Pancreas (tissue), 10 donors: ENCODE data around the gene MGST2. TPM values are rescaled to one million over a fixed set of nuclear protein-coding genes. Genes with fewer than 3 reads are reported as not detected.

ENCODE experiments used
- ATAC-seq, 4 donors: fragments of 200-7000 bp; cut with Tn5 transposase; one replicate each; pipeline versions ENCODE4 v1.8.0 to v1.9.1; 2020; ENCODE audit warnings: mild to moderate bottlenecking in 4 of 4, moderate library complexity in 4 of 4
- DNase-seq, 6 donors: peaks; one replicate each; pipeline ENCODE4 v3.0.0-alpha.2; 2020
- FAIRE-seq: peaks from 2 replicates; lab custom pipeline; 2012; peaks lifted over from hg19 to GRCh38; lab: Jason Lieb, UNC
- H3K27ac ChIP-seq, 4 donors: fragments of 200-600 bp; sonication (generic); 1 replicate in 3 of 4; 2 replicates in 1 of 4; pipeline versions ENCODE4 v1.5.0 to v1.8.0; 2020
- H3K27me3 ChIP-seq, 4 donors: fragments of 200-600 bp; one replicate each; pipeline ENCODE4 v1.8.0; 2021
- H3K36me3 ChIP-seq, 3 donors: fragments of 200-600 bp; sonication (generic) in 1 of 3; one replicate each; pipeline versions ENCODE4 v1.5.0 to v1.8.0; 2020 to 2021
- H3K4me1 ChIP-seq, 3 donors: fragments of 200-600 bp; one replicate each; pipeline ENCODE4 v1.8.0; 2021
- H3K4me3 ChIP-seq, 4 donors: fragments of 200-600 bp; sonication (generic) in 2 of 4; one replicate each; pipeline versions ENCODE4 v1.5.0 to v1.8.0; 2020 to 2021
- H3K9me3 ChIP-seq, 4 donors: fragments of 200-600 bp; one replicate each; pipeline ENCODE4 v1.8.0; 2021
- CTCF ChIP-seq, 4 donors: fragments of 200-600 bp; sonication (generic) in 3 of 4; IDR thresholded peaks; one replicate each; pipeline versions ENCODE4 v1.5.0 to v1.8.0; 2021; ENCODE audit warnings: antibody characterized with exemption in 4 of 4
- WGBS, 2 donors: extraction: QIAGEN DNeasy Blood & Tissue Kit; methylation state at CpG; one replicate each; pipeline ENCODE4 v1.1.7; 2013; 5-methylcytosine and 5-hydroxymethylcytosine counted together
- intact Hi-C, 3 donors: fragments of 100-400 bp; cut with DNase I; formaldehyde crosslinking; loops; one replicate each; pipeline versions ENCODE4 v1.11.1 to v1.14.2; 2022
- polyA plus RNA-seq, 2 donors: library from polyadenylated mRNA; stranded (reverse); fragments of 200-250 nt; gene quantifications; one replicate each; pipeline ENCODE4 v1.2.3, GENCODE V29; 2013
- total RNA-seq, 6 donors: library from RNA; stranded (reverse); fragmentation: NEBNext Ultra II Directional in 4 of 6; extraction: Animal tissue kit (Norgen Biotek cat#: 25700) in 4 of 6; gene quantifications; one replicate each; pipeline versions ENCODE4 v1.2.1 to v1.2.4, GENCODE V29; 2021 to 2023
- donor health status: healthy with polysubstance abuse.
- donor health status: DM: no; HTN: no; CAD: no; lungs with moderate emphysema.
- donor health status: DM: no; HTN: no; CAD: no.
- donor health status: control.
- donor health status: control.
- donor health status: Bipolar disorder and iron deficiency.
- donor health status: DM: yes; HTN: yes; CAD: no.
- donor health status: DM: no; HTN: no; CAD: no.
- donor health status: DM: no; HTN: no; CAD: no.
- donor health status: DM: yes; HTN: yes; CAD: no.

Gene MGST2
- total and polyA plus RNA-seq, 8 donors, result 23.9 to 60.8 (median 33.2) TPM

DNA sequence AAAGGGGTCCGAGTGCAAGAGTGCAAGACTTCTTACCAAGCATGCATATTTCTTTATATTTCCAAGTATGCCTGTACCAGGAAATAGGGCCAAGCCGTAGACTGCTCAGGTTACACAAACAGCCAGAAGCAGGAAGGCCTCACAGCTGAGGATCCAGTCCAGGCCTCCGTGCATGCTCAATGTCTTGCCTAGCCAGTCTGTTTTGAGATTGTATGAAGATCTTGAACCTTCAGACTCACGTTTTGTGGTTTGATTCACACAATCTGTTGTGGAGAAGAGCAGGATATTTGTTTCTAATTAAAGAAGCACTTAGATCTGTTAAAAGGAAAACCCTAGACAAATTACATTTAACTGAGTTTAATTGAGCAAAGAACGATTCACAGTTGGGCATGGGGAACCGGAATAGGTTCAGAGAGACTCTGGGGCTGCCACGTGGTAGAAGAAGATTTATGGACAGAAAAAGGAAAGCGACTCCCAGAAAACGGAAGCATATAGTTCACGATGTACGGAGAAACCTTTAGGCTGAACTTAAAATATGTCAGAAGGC is 1.2 kb downstream of the MGST2 start:
- 24 to 26% methylated on average over 11 of the region's 11 CpGs for WGBS, 2 donors
- ATAC-seq, result peak; percentile 79 to 89 (median 82)
- H3K4me3 ChIP-seq, result peak overlapping the region; percentile 18 to 52 (median 37)
- no peaks in the 10 kb centered on the region for H3K9me3 ChIP-seq
- no peak for TF ChIP-seq CTCF (IDR thresholded peaks at IDR 0.05)
- no peak for FAIRE-seq
- peak in 5 of 6 donors; percentile 46 to 71 (median 65) for DNase-seq
- H3K27ac ChIP-seq, result peak overlapping the region; percentile 72 to 94 (median 87)
- no peaks in the 10 kb centered on the region for H3K36me3 ChIP-seq
- H3K27me3 ChIP-seq, result no peaks in the 10 kb centered on the region
- intact Hi-C loops, result no loop called here
- peaks cover 13 to 29% (median 25%) of the 10 kb centered on the region in 3 donors for H3K4me1 ChIP-seq

GRCh38 chr4:139668036-139668435 is 2.4 kb downstream of the MGST2 start:
- DNase-seq, result no peak
- Histone ChIP-seq H3K27me3 (no peaks in the 10 kb centered on the region), H3K9me3 (no peaks in the 10 kb centered on the region), H3K27ac (no peak overlapping the region), H3K4me1 (peaks cover 13 to 29% (median 25%) of the 10 kb centered on the region in 3 donors), H3K36me3 (no peaks in the 10 kb centered on the region), H3K4me3 (no peak overlapping the region)
- intact Hi-C loops, result no loop called here
- no peak for ATAC-seq
- WGBS, 2 donors, result 53 to 57% methylated on average over 2 of the region's 2 CpGs
- FAIRE-seq, result no peak
- TF ChIP-seq CTCF (IDR thresholded peaks at IDR 0.05), result no peak

DNA sequence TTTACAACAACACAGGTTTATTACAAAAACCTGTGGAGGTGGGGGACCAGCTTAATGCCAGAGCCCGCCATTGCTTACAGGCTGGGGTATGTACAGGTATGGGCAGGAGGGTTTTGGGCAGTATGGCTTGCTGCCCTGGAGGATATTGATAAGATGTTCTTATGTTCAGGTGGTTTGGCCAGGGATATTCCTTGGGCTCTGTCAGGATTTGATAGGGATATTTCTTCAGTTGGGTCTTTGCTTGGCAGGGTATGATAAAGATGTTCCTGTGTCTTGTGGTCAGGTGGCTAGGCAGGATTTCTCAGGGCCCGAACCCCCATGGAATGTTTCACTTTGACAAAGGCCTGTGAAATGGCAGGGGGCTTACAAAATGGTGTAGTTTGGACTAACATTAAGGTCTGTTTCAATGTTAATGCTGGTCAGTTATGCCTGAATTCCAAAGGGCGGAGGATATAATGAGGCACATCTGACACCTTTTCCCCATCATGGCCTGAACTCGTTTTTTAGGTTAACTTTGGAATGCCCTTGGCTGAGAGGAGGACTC is 3.1 kb downstream of the MGST2 start:
- 81 to 83% methylated on average over 4 of the region's 4 CpGs for WGBS, 2 donors
- Histone ChIP-seq H3K9me3 (no peaks in the 10 kb centered on the region), H3K4me1 (peaks cover 7 to 24% (median 22%) of the 10 kb centered on the region in 3 donors), H3K36me3 (no peaks in the 10 kb centered on the region), H3K27me3 (no peaks in the 10 kb centered on the region), H3K4me3 (no peak overlapping the region), H3K27ac (no peak overlapping the region)
- TF ChIP-seq CTCF (IDR thresholded peaks at IDR 0.05), result no peak
- intact Hi-C loops, result no loop called here
- DNase-seq (no peak), FAIRE-seq (no peak), ATAC-seq (no peak)

- H3K27ac ChIP-seq, result no peak overlapping the region
- intact Hi-C loops, result no loop called here
- FAIRE-seq (no peak), DNase-seq (no peak), ATAC-seq (no peak)
- H3K4me3 ChIP-seq, result no peak overlapping the region
- WGBS, 2 donors, result 82 to 89% methylated on average over 6 of the region's 6 CpGs
- TF ChIP-seq CTCF (IDR thresholded peaks at IDR 0.05), result no peak
- no peaks in the 10 kb centered on the region for H3K9me3 ChIP-seq
- H3K27me3 ChIP-seq, result no peaks in the 10 kb centered on the region
- no peaks in the 10 kb centered on the region for H3K36me3 ChIP-seq
- peaks cover 1 to 21% (median 19%) of the 10 kb centered on the region in 3 donors for H3K4me1 ChIP-seq
These were observed 3.7 kb downstream of the MGST2 start for GRCh38 chr4:139669335-139669734.

DNA sequence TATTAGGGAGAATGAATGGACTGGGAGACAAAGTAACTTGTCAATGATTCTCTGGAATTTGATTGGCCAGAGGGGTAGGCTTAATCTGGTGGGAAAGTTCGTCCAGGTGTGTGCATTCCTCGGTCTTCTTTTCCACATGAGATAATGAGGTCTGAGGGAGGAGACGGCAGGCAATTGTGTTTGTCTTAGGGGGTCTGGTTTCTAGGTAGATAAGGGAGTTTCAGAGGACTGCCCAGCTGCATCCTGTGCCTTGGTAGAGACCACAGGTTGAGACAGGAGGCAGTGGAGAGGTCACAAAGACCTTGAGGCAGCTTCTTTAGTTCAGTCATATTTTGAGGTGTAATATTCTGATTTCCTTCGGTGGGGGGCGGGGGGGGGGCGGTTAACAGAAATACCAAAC is 4.3 kb downstream of the MGST2 start:
- Histone ChIP-seq H3K4me1 (peaks cover 0 to 15% (median 13%) of the 10 kb centered on the region in 3 donors), H3K36me3 (no peaks in the 10 kb centered on the region), H3K27ac (no peak overlapping the region), H3K9me3 (no peaks in the 10 kb centered on the region), H3K4me3 (no peak overlapping the region), H3K27me3 (no peaks in the 10 kb centered on the region)
- no peak for DNase-seq
- intact Hi-C loops, result no loop called here
- 26 to 27% methylated on average over 6 of the region's 6 CpGs for WGBS, 2 donors
- no peak for ATAC-seq
- no peak for TF ChIP-seq CTCF (IDR thresholded peaks at IDR 0.05)
- FAIRE-seq, result no peak
